Epithelial cell of prostate (primary cell): ENCODE results near the gene OR5AK2.
A peak's percentile ranks its signal among the peaks of the same experiment; 100 is the strongest.
"Not testable (repeated sequence)": the region's sequence is repeated elsewhere in the genome, so short reads cannot be mapped to it uniquely, and the experiment has no call there.

ENCODE experiments used
- DNase-seq: peaks from one replicate; pipeline ENCODE4 v3.0.0-alpha.2; 2011; ENCODE audit warnings: low read depth, low spot score
- H3K27ac ChIP-seq: fragments of 450-650 bp; 2 replicates; pipeline ENCODE4 v1.5.1; 2017; ENCODE audit warnings: mild to moderate bottlenecking

Gene OR5AK2, protein sequence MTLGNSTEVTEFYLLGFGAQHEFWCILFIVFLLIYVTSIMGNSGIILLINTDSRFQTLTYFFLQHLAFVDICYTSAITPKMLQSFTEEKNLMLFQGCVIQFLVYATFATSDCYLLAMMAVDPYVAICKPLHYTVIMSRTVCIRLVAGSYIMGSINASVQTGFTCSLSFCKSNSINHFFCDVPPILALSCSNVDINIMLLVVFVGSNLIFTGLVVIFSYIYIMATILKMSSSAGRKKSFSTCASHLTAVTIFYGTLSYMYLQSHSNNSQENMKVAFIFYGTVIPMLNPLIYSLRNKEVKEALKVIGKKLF

DNA sequence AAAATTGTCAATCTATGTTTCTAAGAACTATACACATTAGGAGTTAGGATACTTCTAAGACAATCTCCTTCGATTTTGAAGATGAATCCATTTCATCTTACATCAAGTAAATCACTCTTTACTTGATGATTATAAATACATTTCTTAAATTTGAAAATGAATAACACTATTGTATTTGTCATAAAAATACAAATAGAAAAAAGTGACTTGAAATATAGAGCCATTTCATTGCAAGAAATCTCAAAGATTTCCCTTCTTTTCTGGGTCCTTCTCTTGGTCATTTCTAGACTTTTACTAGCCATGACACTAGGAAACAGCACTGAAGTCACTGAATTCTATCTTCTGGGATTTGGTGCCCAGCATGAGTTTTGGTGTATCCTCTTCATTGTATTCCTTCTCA, at the start of gene OR5AK2:
OR5AK2 (plus strand) TSS at position 301 of the 400 bp plus-strand sequence; CDS start at position 301, 0 bp downstream.
- DNase-seq = no peak
- no peak within 1 kb of the TSS for H3K27ac ChIP-seq

DNA sequence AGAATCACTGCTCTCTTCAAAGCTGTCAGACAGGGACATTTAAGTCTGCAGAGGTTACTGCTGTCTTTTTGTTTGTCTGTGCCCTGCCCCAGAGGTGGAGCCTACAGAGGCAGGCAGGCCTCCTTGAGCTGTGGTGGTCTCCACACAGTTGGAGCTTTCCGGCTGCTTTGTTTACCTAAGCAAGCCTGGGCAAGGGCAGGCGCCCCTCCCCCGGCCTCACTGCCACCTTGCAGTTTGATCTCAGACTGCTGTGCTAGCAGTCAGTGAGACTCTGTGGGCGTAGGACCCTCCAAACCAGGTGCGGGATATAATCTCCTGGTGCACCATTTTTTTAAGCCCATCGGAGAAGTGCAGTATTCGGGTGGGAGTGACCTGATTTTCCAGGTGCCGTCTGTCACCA, 43.2 kb upstream of the OR5AK2 start:
- not testable (repeated sequence) for DNase-seq, H3K27ac ChIP-seq

DNA sequence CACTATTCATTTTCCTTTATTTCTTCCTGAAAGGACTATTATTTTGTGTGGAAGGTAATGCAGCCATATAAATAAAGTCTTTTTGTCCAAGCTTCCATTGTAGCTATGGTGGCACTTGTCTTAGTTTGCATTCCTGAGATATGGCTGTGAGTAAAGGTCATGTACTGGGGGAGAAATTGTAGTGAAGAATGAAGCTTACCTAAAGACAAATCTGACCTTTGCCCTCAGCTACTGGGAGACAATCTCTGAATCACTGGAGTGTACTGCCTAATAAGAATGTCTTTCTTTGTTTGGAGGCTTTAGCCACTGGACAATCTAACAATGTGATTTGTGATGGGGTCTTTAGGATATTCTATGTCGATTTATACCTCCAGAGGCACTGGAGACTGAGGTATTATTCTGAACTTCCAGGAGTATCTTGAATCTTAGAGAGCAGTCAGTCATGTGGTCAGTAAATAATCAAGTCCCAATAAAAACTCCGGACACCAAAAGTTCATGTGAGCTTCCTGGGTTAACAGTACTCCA, 39.7 kb upstream of the OR5AK2 start:
- DNase-seq = no peak
- H3K27ac ChIP-seq = no peak overlapping the region

DNA sequence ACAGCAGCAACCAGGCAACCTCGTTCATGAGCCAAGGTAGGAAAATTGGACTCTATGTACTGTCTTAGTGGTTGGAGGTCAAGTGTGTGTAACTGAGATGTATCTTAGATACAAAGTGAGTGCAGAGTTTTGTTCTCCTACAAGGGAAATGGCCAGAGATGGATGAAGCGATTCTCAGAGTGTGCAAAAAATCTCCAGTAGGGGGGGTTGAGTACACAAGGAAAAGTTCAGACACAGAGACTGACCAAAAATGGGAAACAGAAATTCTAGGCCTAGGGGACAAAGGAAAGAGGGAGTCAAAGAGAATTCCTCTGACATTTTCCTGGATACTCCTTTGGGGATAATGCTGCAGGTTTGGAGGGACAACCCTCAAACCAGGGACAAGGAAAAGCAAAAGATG, 38.2 kb upstream of the OR5AK2 start:
- DNase-seq = no peak
- H3K27ac ChIP-seq = no peak overlapping the region

DNA sequence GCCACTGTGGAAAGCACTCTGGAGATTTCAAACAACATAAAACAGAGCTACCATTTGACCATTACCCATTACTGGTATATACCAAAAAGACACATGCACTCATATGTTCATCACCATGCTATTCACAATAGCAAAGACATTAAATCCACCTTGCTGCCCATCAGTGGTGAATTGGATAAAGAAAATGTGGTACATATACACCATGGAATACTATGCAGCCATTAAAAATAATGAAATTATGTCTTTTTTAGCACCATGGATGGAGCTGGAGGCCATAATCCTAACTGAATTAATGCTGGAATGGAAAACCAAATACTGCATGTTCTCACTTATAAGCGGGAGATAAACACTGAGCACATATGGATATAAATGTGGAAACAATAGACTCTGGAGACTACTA, 34.8 kb upstream of the OR5AK2 start:
- not testable (repeated sequence) for DNase-seq, H3K27ac ChIP-seq

DNA sequence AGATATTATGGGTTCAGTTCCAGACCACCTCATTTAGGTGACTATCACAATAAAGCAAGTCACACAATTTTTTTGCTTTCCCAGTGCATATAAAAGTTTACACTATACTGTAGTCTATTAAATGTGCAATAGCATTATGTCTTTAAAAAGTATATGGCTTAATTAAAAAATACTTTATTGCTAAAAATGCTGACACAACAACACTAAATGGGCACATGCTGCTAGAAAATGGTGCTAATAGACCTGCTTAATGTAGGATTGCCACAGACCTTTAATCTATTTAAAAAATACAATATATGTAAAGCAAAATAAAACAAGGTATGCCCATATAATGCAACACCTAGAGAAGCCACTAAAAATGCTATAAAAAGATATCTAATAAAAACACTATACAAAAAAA, 27.1 kb upstream of the OR5AK2 start:
- H3K27ac ChIP-seq = no peak overlapping the region
- no peak for DNase-seq

DNA sequence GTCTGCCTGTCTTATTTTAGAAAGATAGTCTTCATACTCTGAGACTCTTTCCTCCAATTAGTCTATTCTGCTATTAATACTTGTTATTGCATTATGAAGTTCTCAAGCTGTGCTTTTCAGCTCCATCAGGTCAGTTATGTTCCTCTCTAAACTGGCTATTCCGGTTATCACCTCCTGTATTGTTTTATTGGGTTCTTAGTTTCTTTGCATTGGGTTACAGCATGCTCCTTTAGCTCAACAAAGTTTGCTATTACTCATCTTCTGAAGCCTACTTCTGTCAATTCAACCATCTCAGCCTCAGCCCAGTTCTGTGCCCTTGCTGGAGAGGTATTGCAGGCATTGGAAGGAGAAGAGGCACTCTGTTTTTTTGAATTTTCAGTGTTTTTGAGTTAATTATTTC, 21.0 kb upstream of the OR5AK2 start:
- H3K27ac ChIP-seq = no peak overlapping the region
- DNase-seq = peak; percentile 49

DNA sequence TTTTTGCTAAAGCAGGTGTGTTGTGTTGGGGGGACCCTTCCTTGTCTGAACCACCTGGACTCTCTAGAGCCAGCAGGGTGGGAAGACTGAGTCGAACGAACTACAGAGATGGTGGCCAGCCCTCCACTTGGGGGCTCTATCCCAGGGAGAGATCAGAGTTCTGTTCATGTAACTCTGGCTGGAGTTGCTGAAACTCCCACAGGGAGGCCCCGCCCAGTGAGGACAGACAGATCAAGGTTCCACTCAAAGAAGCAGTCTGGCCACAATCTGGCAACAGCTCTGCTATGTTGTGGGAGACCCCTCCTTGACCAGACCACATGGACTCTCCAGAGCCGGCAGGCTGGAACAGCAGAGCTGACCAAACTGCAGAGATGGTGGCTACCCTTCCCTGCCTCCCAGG, 20.2 kb upstream of the OR5AK2 start:
- H3K27ac ChIP-seq = no peak overlapping the region
- DNase-seq = no peak

DNA sequence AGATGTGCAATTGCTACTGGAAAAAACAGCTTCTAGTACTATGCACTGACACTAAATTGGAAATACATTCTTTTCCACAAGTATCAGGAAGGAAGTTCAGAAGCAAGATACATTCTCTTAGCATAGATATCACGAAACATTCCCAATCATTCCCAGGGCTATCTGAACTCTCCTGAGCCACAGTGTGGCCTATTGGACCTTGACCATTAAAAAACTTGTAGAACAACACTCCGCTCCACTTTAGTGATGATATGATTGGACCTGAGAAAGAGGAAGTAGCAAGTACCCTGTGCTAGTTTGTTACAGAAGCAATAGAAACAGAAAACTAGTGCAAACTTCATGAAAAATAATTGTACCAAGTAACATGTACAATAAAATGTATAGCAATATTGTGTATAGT, 11.4 kb upstream of the OR5AK2 start:
- DNase-seq = no peak

DNA sequence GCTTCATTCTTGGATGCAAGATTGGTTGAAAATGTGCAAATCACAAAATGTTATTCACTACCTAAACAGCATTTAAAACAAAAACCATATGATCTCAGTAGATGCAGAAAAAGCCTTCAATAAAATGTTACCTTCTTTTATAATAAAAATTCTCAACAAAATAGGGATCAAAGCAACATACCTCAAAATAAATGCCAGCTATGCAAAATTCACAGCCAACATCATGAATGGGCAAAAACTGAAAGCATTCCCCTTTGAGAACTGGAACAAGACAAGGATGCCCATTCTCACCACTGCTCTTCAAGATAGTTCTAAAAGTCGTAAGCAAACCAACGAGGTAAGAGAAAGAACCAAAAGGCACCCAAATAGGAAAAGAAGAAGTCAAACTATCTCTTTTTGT, 2.0 kb downstream of the OR5AK2 start:
- no peak for DNase-seq
- H3K27ac ChIP-seq = no peak overlapping the region

More for the DNA sequence above, 11.4 kb upstream of the OR5AK2 start:
- no peak overlapping the region for H3K27ac ChIP-seq

DNA sequence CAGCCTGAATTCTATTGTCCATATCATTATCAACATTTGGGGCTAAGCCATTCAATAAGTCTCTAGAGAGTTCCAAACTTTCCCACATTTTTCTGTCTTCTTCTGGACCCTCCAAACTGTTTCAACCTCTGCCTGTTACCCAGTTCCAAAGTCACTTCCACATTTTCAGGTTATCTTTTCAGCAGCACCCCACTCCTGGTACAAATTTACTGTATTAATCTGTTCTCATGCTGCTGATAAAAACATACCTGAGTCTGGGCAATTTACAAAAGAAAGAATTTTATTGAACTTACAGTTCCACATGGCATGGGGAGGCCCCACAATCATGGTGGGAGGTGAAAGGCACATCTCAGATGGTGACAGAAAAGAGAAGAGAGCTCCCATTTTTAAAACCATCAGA, 5.8 kb downstream of the OR5AK2 start:
- H3K27ac ChIP-seq = no peak overlapping the region
- DNase-seq = no peak

DNA sequence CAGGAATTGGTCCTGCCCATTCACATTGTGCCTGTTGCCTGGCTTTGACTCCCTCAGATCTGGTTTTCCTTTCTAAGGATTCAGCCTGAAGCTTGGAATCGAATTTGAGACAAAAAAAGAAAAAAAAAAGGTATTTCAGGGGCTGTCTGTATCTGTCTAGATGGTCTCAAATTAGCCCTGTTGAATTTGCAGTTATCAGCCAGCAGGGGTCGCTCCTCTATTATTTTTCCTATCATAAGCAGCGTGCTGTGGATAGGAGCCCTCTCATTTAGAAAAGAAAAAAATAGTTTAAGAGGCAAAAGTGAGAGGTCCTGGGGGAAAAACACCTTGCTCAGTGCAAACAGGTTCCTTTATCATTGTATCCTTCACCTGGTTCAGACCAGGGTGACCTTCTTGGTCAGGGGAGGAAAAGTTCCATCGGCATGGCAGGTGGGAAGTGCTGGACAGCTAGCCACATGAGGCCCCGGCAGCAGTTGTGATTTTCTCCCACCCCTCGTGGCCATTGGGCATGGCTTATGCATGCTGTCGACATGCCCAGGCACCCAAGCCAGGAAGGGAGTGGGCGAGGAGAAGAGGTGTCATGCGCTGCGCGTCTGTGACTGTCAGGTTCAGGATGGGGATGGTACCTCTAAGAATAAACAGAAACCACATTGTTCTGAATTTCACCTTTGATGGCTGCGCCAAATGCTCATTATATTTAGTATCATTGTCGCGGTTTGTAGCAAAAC, 13.1 kb downstream of the OR5AK2 start:
- no peak for DNase-seq
- no peak overlapping the region for H3K27ac ChIP-seq

DNA sequence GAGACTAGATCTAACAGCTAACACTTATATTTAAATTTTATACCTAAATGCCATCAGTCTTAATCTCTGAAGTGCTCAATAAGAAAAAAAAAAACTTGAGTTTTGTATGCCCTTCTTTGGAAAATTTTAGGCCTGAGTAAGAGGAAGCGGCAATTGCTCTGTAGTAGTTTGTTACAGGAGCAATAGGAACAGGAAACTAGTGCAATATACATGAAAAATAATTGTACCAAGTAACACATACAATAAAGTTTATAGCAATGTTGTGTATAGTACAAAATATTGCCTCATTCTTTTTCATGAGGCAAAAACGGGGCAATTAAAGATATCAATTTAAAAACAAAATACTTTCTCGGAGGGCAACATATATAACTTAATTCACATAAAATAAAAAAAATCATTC, 19.7 kb downstream of the OR5AK2 start:
- no peak for DNase-seq
- no peak overlapping the region for H3K27ac ChIP-seq

DNA sequence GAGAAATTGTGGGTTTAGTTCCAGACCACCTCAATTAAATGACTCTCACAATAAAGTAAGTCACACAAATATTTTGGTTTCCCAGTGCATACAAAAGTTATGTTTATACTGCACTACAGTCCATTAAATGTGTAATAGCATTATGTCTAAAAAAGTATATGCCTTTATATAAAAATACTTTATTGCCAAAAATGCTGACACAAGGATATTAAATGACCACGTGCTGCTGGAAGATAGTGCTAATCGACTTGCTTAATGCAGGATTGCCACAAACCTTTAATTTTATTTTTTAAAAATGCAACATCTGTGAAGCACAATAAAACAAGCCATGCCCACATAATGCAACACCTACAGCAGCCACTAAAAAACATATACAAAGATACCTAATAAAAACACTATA, 27.0 kb downstream of the OR5AK2 start:
- no peak overlapping the region for H3K27ac ChIP-seq
- no peak for DNase-seq

DNA sequence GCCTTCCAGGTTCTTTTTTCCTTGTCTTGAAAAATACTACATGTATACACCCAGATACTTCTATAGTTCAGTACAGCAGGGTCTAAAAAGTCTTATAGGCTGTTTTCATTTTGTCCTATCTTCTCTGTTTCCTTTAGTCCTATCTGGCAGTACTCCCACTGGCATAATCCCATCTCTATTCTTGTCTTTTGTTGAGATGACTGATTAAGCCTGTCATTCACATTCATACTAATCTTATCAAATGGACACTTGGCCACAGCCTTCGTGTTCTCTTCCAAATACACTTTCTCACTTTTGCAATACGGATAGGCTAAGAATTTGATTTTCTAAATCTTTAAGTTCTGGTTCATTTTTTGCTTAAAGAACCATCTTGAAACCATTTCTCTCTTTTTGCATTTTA, 42.8 kb downstream of the OR5AK2 start:
- no peak for DNase-seq

More for the DNA sequence above, 42.8 kb downstream of the OR5AK2 start:
- no peak overlapping the region for H3K27ac ChIP-seq
